Endothelial cell of umbilical vein (primary cell): ENCODE results near the gene TICRR.

Experiments used
- EZH2 ChIP-seq: IDR thresholded peaks from 2 replicates; pipeline ENCODE4 v1.6.1; 2012; ENCODE audit warnings: borderline replicate concordance, low read depth, mild to moderate bottlenecking, moderate library complexity, low read length, inconsistent platforms; ENCODE audit not compliant: severe bottlenecking
- FOS ChIP-seq: IDR thresholded peaks from 2 replicates; pipeline ENCODE4 v1.6.1; 2011; ENCODE audit warnings: mild to moderate bottlenecking, low read length, moderate library complexity, borderline replicate concordance; ENCODE audit not compliant: insufficient read depth
- GATA2 ChIP-seq: IDR thresholded peaks from 2 replicates; pipeline ENCODE4 v1.7.0; 2011; ENCODE audit warnings: low read depth, mild to moderate bottlenecking, moderate library complexity, mixed read lengths, low read length; ENCODE audit not compliant: insufficient read length, insufficient read depth
- JUN ChIP-seq: IDR thresholded peaks from 2 replicates; pipeline ENCODE4 v1.6.1; 2011; ENCODE audit warnings: borderline replicate concordance, low read depth; ENCODE audit not compliant: insufficient read length, insufficient read depth
- POLR2A ChIP-seq: IDR thresholded peaks from 2 replicates; pipeline ENCODE4 v1.6.1; 2012; ENCODE audit warnings: low read depth, mild to moderate bottlenecking, control low read depth, low read length
- POLR2AphosphoS5 ChIP-seq: IDR thresholded peaks from 2 replicates; pipeline ENCODE4 v1.6.1; 2012; ENCODE audit warnings: low read depth, mild to moderate bottlenecking, control low read depth, low read length, moderate library complexity; ENCODE audit not compliant: insufficient read depth
- TF ChIP-seq, protein P1 (sequence below), 2 donors: IDR thresholded peaks; 1 replicate in 1 of 2; 2 replicates in 1 of 2; pipeline ENCODE4 v1.5.1; 2011; ENCODE audit warnings: low read length in 2 of 2, mild to moderate bottlenecking in 2 of 2, moderate library complexity in 2 of 2, control low read depth in 1 of 2, inconsistent platforms in 1 of 2, low read depth in 1 of 2; ENCODE audit not compliant: insufficient read depth in 1 of 2; ENCODE audit errors: extremely low read depth in 1 of 2
- TF ChIP-seq, protein P2 (sequence below): IDR thresholded peaks from 2 replicates; pipeline ENCODE4 v1.6.1; 2011; ENCODE audit not compliant: insufficient read depth, insufficient read length

DNA sequence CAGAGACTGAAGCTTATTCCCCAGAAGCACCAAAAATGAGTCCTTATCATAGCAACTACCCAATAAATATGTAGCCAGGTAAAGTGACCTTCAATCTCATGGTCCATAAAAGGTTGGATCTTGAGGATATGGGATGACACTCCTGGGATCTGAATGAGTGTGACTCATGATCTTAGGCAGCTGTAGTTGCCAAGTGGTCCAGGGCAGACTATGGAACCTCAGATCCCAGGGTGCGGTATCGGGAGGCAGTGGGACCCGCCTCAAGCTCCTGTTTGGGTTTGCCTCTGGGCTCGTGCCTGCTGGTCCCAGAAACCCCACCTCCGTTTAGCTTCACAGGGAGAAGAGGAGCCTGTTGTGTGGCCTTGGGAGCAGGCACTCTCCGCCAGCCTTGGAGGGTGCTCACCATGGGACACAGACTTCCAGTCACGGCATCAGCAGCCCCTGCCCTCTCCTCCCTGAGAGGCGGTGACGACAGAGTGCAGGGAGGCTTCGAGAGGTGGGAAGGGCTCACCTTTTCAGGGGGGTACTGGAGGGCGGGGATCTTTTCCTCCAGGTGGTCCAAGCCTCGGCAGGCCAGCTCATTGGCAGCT, 95.8 kb downstream of the TICRR start:
- no peak for TF ChIP-seq POLR2AphosphoS5
- TF ChIP-seq, protein P1, sequence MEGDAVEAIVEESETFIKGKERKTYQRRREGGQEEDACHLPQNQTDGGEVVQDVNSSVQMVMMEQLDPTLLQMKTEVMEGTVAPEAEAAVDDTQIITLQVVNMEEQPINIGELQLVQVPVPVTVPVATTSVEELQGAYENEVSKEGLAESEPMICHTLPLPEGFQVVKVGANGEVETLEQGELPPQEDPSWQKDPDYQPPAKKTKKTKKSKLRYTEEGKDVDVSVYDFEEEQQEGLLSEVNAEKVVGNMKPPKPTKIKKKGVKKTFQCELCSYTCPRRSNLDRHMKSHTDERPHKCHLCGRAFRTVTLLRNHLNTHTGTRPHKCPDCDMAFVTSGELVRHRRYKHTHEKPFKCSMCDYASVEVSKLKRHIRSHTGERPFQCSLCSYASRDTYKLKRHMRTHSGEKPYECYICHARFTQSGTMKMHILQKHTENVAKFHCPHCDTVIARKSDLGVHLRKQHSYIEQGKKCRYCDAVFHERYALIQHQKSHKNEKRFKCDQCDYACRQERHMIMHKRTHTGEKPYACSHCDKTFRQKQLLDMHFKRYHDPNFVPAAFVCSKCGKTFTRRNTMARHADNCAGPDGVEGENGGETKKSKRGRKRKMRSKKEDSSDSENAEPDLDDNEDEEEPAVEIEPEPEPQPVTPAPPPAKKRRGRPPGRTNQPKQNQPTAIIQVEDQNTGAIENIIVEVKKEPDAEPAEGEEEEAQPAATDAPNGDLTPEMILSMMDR (IDR thresholded peaks at IDR 0.05; ENCODE audit: extremely low read depth in 1 of 2, insufficient read depth in 1 of 2, low read depth in 1 of 2, low read length in 2 of 2): no peak
- no peak for TF ChIP-seq POLR2A
- no peak for TF ChIP-seq JUN
- TF ChIP-seq, protein P2, sequence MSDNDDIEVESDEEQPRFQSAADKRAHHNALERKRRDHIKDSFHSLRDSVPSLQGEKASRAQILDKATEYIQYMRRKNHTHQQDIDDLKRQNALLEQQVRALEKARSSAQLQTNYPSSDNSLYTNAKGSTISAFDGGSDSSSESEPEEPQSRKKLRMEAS: no peak
- no peak for TF ChIP-seq GATA2
- TF ChIP-seq EZH2: no peak
- TF ChIP-seq FOS: no peak
